ENCODE measurements around the gene IQCH.
"Not testable (repeated sequence)": the region's sequence is repeated elsewhere in the genome, so short reads cannot be mapped to it uniquely, and the experiment has no call there.

The IQCH gene

GRCh38 chr15:67251318-67251717, 3.3 kb upstream of the IQCH start:
- Mint-ChIP-seq H3K4me3 (no peak overlapping the region), H3K4me1 (peaks cover 35% of the 10 kb centered on the region), H3K27ac (no peak overlapping the region), H3K36me3 (ENCODE audit: low read depth) (peaks cover 25% of the 10 kb centered on the region), H3K9me3 (peaks cover 4% of the 10 kb centered on the region), H3K27me3 (ENCODE audit: low read depth, poor library complexity) (peaks cover 11% of the 10 kb centered on the region)
- no peak for TF ChIP-seq CTCF (IDR thresholded peaks at IDR 0.05)
- no peak for DNase-seq

GRCh38 chr15:67253101-67253500, 1.5 kb upstream of the IQCH start:
- no peak for TF ChIP-seq CTCF (IDR thresholded peaks at IDR 0.05)
- Mint-ChIP-seq H3K27ac (no peak overlapping the region), H3K27me3 (ENCODE audit: low read depth, poor library complexity) (peaks cover 13% of the 10 kb centered on the region), H3K9me3 (no peaks in the 10 kb centered on the region), H3K4me1 (peaks cover 37% of the 10 kb centered on the region), H3K4me3 (peak overlapping the region; percentile 99), H3K36me3 (ENCODE audit: low read depth) (peaks cover 7% of the 10 kb centered on the region)
- no peak for DNase-seq

- Mint-ChIP-seq H3K27me3 (ENCODE audit: low read depth, poor library complexity) (peaks cover 13% of the 10 kb centered on the region), H3K4me1 (peaks cover 37% of the 10 kb centered on the region), H3K36me3 (ENCODE audit: low read depth) (peaks cover 4% of the 10 kb centered on the region), H3K9me3 (no peaks in the 10 kb centered on the region), H3K27ac (peak overlapping the region; percentile 96), H3K4me3 (peak overlapping the region; percentile 99)
- no peak for TF ChIP-seq CTCF (IDR thresholded peaks at IDR 0.05)
- peak; percentile 10 for DNase-seq
Observed at GRCh38 chr15:67253549-67254237, 893 bp upstream of the IQCH start.

GRCh38 chr15:67256051-67256450, 1.5 kb downstream of the IQCH start:
- H3K36me3 Mint-ChIP-seq (ENCODE audit: low read depth), result no peaks in the 10 kb centered on the region
- no peaks in the 10 kb centered on the region for H3K9me3 Mint-ChIP-seq
- peaks cover 13% of the 10 kb centered on the region for H3K27me3 Mint-ChIP-seq (ENCODE audit: low read depth, poor library complexity)
- no peak for DNase-seq
- no peak overlapping the region for H3K27ac Mint-ChIP-seq
- TF ChIP-seq CTCF (IDR thresholded peaks at IDR 0.05), result no peak
- H3K4me1 Mint-ChIP-seq, result peaks cover 37% of the 10 kb centered on the region
- H3K4me3 Mint-ChIP-seq, result peak overlapping the region; percentile 99

- not testable (repeated sequence) for DNase-seq; H3K27ac Mint-ChIP-seq; H3K9me3 Mint-ChIP-seq; H3K36me3 Mint-ChIP-seq (ENCODE audit: low read depth); H3K4me3 Mint-ChIP-seq
- peaks cover 24% of the 10 kb centered on the region for H3K4me1 Mint-ChIP-seq
- peaks cover 13% of the 10 kb centered on the region for H3K27me3 Mint-ChIP-seq (ENCODE audit: low read depth, poor library complexity)
Observed at GRCh38 chr15:67258412-67258811, 3.8 kb downstream of the IQCH start.

- no peaks in the 10 kb centered on the region for H3K9me3 Mint-ChIP-seq
- H3K4me3 Mint-ChIP-seq, result no peak overlapping the region
- no peak for TF ChIP-seq CTCF (IDR thresholded peaks at IDR 0.05)
- no peaks in the 10 kb centered on the region for H3K36me3 Mint-ChIP-seq (ENCODE audit: low read depth)
- H3K27ac Mint-ChIP-seq, result no peak overlapping the region
- H3K4me1 Mint-ChIP-seq, result peaks cover 17% of the 10 kb centered on the region
- peaks cover 13% of the 10 kb centered on the region for H3K27me3 Mint-ChIP-seq (ENCODE audit: low read depth, poor library complexity)
- no peak for DNase-seq
Observed at GRCh38 chr15:67259379-67259778, 4.8 kb downstream of the IQCH start.
